ENCODE measurements around the gene FBXL14.
A peak's percentile ranks its signal among the peaks of the same experiment; 100 is the strongest.
"Not testable (repeated sequence)": the region's sequence is repeated elsewhere in the genome, so short reads cannot be mapped to it uniquely, and the experiment has no call there.

FBXL14 gene

DNA sequence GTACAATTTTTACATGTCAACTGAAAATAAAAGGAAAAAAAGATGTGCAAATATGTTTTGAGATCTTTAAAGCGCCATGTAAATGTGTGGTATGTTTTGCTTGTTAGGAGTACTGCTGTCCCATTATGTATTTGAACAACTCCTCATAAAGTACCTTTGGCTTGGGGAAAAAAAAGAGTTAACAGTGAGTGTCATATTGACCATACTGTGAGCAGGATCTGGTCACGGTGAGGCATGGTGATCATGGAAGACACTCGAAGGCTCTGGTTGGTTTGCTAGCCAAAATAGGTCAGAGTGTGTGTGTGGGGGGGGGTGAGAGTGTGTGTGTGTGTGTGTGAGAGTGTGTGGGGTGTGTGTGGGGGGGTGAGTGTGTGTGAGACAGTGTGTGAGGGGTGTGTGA, 10.1 kb upstream of the FBXL14 start:
- TF ChIP-seq, protein P1, sequence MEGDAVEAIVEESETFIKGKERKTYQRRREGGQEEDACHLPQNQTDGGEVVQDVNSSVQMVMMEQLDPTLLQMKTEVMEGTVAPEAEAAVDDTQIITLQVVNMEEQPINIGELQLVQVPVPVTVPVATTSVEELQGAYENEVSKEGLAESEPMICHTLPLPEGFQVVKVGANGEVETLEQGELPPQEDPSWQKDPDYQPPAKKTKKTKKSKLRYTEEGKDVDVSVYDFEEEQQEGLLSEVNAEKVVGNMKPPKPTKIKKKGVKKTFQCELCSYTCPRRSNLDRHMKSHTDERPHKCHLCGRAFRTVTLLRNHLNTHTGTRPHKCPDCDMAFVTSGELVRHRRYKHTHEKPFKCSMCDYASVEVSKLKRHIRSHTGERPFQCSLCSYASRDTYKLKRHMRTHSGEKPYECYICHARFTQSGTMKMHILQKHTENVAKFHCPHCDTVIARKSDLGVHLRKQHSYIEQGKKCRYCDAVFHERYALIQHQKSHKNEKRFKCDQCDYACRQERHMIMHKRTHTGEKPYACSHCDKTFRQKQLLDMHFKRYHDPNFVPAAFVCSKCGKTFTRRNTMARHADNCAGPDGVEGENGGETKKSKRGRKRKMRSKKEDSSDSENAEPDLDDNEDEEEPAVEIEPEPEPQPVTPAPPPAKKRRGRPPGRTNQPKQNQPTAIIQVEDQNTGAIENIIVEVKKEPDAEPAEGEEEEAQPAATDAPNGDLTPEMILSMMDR (IDR thresholded peaks at IDR 0.05; ENCODE audit: insufficient read depth, low read length, poor library complexity, severe bottlenecking) = no peak
- no peaks in the 10 kb centered on the region for H3K36me3 ChIP-seq (ENCODE audit: control insufficient read depth, insufficient read depth, low read length)
- no peak overlapping the region for H3K4me3 ChIP-seq (replicated peaks; ENCODE audit: low read depth, low read length)
- H3K27me3 ChIP-seq (replicated peaks; ENCODE audit: control insufficient read depth, insufficient read depth, low read length) = no peaks in the 10 kb centered on the region
- no peak for DNase-seq (ENCODE audit: extremely low read depth, insufficient read length)

DNA sequence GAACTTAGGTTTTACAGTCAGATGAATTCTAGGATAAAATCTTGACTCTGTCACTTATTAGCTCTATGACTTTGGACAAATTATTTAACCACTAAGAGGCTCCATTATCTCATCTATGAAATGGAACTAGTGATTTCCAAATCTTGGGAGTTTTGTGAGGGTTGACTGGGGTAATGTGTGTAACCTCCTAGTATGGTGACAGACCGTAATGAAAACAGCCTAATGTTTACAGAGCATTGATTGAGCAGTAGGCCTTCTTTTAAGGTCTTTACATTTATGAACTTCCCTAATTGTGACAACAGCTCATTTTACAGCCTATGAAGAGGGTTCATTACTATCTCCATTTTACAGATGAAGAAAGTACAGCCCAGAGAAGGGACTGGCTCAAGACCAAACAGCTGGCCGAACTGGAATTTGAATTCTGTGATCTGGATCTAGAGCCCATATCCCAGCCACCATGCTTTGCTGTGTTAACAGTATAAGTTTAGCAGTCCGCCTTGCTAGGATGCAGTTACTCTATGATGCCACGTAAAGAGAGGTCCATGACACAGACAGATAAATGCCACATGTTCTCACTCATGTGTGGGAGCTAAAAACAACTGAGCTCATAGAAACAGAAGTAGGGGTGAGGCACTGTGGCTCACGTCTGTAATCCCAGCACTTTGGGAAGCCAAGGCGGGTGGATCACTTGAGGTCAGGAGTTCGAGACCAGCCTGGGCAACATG, 9.1 kb upstream of the FBXL14 start:
- no peaks in the 10 kb centered on the region for H3K27me3 ChIP-seq (replicated peaks; ENCODE audit: control insufficient read depth, insufficient read depth, low read length)
- TF ChIP-seq, protein P1 (IDR thresholded peaks at IDR 0.05; ENCODE audit: insufficient read depth, low read length, poor library complexity, severe bottlenecking) = no peak
- H3K4me3 ChIP-seq (replicated peaks; ENCODE audit: low read depth, low read length) = no peak overlapping the region
- H3K36me3 ChIP-seq (ENCODE audit: control insufficient read depth, insufficient read depth, low read length) = no peaks in the 10 kb centered on the region
- no peak for DNase-seq (ENCODE audit: extremely low read depth, insufficient read length)

DNA sequence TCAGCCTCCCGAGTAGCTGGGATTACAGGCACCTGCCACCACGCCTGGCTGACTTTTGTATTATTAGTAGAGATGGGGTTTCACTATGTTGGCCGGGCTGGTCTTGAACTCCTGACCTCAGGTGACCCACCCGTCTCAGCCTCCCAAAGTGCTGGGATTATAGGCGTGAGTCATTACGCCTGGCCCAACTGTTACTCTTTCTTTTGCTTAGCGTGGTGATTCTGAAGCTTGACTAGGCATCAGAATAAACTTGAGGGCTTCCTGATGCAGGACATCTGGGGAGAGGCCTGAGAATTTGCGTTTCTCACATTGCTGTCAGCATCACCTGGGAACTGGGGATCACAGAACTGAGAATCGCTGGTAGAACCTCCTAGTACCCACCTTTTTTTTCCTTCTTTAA, 8.3 kb upstream of the FBXL14 start:
- not testable (repeated sequence) for H3K36me3 ChIP-seq (ENCODE audit: control insufficient read depth, insufficient read depth, low read length); DNase-seq (ENCODE audit: extremely low read depth, insufficient read length); H3K27me3 ChIP-seq (replicated peaks; ENCODE audit: control insufficient read depth, insufficient read depth, low read length); H3K4me3 ChIP-seq (replicated peaks; ENCODE audit: low read depth, low read length)

DNA sequence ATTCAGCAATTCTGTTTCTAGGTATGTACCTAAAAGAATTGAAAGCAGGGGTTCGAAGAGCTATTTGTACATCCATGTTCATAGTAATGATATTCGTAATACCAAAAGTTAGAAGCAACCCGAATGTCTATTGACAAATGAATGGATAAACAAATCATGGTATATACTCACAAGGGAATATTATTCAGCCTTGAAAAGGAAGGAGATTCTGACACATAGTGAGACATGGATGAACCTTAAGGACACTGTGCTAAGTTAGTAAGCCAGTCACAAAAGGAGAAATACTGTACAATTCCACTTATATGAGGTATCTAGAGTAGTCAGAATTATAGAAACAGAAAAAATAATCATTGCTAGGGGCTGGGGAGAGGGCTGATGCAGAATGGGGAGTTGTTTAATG, 4.4 kb upstream of the FBXL14 start:
- Histone ChIP-seq H3K36me3 (ENCODE audit: control insufficient read depth, insufficient read depth, low read length) (no peaks in the 10 kb centered on the region), H3K27me3 (replicated peaks; ENCODE audit: control insufficient read depth, insufficient read depth, low read length) (no peaks in the 10 kb centered on the region), H3K4me3 (replicated peaks; ENCODE audit: low read depth, low read length) (no peak overlapping the region)
- TF ChIP-seq, protein P1 (IDR thresholded peaks at IDR 0.05; ENCODE audit: insufficient read depth, low read length, poor library complexity, severe bottlenecking) = no peak
- no peak for DNase-seq (ENCODE audit: extremely low read depth, insufficient read length)

DNA sequence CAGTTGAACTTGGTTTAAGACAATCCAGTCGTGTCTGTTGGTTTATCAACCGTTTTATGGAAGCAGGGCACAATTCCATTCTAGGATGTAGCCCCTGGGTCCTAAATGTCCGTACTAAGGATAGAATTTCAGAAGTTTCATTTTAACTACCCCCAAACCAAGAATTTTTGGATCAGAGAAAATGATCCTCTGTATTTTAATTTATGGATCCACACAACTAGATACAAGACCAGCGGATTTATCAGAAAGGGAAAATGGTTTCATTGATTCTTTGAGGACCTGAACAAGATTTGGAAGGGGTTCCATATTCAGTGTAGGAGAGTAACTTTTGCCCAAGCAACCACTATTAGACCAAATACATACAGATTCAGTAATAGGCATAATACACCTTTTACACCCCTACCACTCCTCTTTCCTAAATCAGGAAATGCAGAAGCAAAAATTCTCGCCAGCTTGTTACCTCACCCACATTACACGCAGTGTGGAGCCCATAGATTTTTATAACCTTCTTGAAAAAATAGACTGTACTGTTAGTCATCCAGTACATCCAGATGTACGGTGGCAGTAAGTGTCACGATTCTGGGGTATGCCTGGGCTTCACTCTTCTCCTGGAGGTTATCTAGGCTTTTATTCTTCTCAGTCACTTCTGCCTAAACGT, 1.4 kb upstream of the FBXL14 start:
- TF ChIP-seq, protein P1 (IDR thresholded peaks at IDR 0.05; ENCODE audit: insufficient read depth, low read length, poor library complexity, severe bottlenecking) = no peak
- Histone ChIP-seq H3K4me3 (replicated peaks; ENCODE audit: low read depth, low read length) (no peak overlapping the region), H3K36me3 (ENCODE audit: control insufficient read depth, insufficient read depth, low read length) (no peaks in the 10 kb centered on the region), H3K27me3 (replicated peaks; ENCODE audit: control insufficient read depth, insufficient read depth, low read length) (no peaks in the 10 kb centered on the region)
- no peak for DNase-seq (ENCODE audit: extremely low read depth, insufficient read length)

DNA sequence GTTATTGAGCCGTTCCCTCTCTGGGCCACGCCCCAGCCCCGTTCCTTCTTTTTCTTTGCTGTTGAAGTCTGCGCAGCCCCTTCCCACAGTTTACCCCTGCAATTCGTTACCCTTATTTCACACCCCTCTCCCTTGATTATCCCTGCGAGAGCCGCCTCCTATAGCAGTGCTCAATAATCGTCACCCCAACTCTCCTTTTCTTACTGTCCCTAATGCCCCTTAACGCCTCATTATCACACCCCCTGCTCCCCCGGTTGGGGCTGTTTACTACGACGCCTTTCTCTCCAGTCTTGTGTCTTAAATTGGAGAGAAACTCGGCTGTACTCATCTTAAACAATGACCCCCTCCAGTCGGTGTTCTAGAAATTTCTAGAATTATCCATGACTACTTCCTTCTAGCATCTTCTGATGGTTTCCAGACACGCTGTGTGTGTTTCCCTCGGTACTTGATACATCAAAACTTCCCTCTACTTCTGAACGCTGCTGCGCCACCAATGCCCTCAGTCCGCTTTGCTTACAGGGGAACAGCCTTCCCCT, 713 bp upstream of the FBXL14 start:
- H3K36me3 ChIP-seq (ENCODE audit: control insufficient read depth, insufficient read depth, low read length) = no peaks in the 10 kb centered on the region
- peak overlapping the region; percentile 72 for H3K4me3 ChIP-seq (replicated peaks; ENCODE audit: low read depth, low read length)
- no peaks in the 10 kb centered on the region for H3K27me3 ChIP-seq (replicated peaks; ENCODE audit: control insufficient read depth, insufficient read depth, low read length)
- TF ChIP-seq, protein P1 (IDR thresholded peaks at IDR 0.05; ENCODE audit: insufficient read depth, low read length, poor library complexity, severe bottlenecking) = no peak
- DNase-seq (ENCODE audit: extremely low read depth, insufficient read length) = no peak
